Bronchial epithelial cell (primary cell): ENCODE measurements around the gene WNT7B. TPM values are rescaled to one million over a fixed set of nuclear protein-coding genes. Genes with fewer than 3 reads are reported as not detected.
A peak's percentile ranks its signal among the peaks of the same experiment; 100 is the strongest.

Experiments used
- DNase-seq: peaks from one replicate; pipeline ENCODE4 v3.0.0-alpha.2; 2010; ENCODE audit warnings: low read depth
- FAIRE-seq: peaks from 2 replicates; lab custom pipeline; 2011; peaks lifted over from hg19 to GRCh38; lab: Jason Lieb, UNC
- H3K27me3 ChIP-seq: 2 replicates; pipeline ENCODE4 v1.5.1; 2011; ENCODE audit warnings: low read length; ENCODE audit not compliant: control insufficient read depth, insufficient read depth
- H3K36me3 ChIP-seq: 2 replicates; pipeline ENCODE4 v1.5.1; 2011; ENCODE audit warnings: low read length; ENCODE audit not compliant: control insufficient read depth, insufficient read depth
- H3K4me3 ChIP-seq: 2 replicates; pipeline ENCODE4 v1.5.1; 2011; ENCODE audit warnings: mild to moderate bottlenecking, low read depth, low read length, control low read depth
- CTCF ChIP-seq: IDR thresholded peaks from 2 replicates; pipeline ENCODE4 v1.5.1; 2011; ENCODE audit warnings: mild to moderate bottlenecking, moderate library complexity, low read length, control low read depth, inconsistent platforms; ENCODE audit not compliant: insufficient read depth, severe bottlenecking
- total RNA-seq: library from RNA; depleted of rRNA; stranded (reverse); fragments of >200 nt; gene quantifications from 2 replicates; pipeline ENCODE4 v1.2.1, GENCODE V29; 2014

WNT7B gene
- 18.2 and 23.9 TPM in 2 replicates for total RNA-seq

- Histone ChIP-seq H3K4me3 (peak within 1 kb of the TSS; percentile 76), H3K27me3 (no peaks in the 10 kb centered on the region), H3K36me3 (no peaks in the 10 kb centered on the region)
- FAIRE-seq (no peak), DNase-seq (peak; percentile 67)
- TF ChIP-seq CTCF = no peak
These were observed at the start of gene WNT7B for GRCh38 chr22:45977003-45977411. TSS of gene WNT7B (minus strand) at chr22:45977162. CDS start at chr22:45976754, 408 bp downstream.

DNA sequence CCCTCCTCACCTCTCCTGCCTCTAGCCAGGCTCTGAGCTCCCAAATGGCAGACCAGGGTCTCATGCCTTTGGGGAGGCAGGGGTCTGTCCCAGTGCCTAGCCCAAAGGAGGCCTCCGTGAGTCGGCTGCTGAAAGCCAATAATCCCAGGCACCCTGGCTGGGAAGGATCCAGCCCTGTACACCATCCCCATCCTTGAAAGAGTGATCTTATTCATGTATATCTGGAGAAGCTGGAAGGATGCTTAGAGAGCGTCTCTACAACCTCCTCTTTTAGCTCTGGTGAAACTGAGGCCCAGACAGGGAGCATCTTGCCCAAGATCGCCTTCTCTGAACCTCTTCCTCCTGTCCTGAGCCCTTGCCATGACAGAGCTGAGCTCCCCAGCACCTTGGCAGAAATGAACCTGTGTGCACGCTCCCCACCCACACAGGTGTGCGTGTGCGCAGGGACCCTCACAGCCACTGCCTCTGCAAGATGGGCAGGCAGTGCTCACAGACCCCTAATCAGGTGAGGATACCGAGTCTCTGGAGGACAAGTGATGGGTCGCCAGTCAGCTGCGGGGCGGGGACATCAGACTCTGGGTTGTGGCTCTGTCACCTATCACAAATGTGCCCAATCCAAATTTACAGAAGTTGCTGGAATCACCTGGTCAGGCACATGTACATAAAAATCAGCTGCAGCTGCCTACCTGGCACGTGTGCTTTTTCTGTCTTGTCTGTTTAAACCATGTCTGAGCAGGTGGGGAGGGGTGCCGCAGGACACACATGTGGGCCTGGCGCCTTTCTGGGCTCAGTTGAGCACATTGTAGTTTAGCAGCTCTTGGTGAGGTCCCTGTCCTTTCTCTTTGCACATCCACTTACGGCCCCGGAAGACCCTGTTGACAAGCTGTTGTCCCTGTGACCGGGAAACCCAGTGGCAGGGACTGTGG, 49.3 kb upstream of the WNT7B start:
- no peak for TF ChIP-seq CTCF
- FAIRE-seq (no peak), DNase-seq (no peak)
- Histone ChIP-seq H3K4me3 (no peak overlapping the region), H3K36me3 (no peaks in the 10 kb centered on the region), H3K27me3 (no peaks in the 10 kb centered on the region)

GRCh38 chr22:46025225-46025972, 48.4 kb upstream of the WNT7B start:
- no peak for FAIRE-seq
- TF ChIP-seq CTCF = no peak

GRCh38 chr22:46024136-46024840, 47.3 kb upstream of the WNT7B start:
- Histone ChIP-seq H3K36me3 (no peaks in the 10 kb centered on the region), H3K4me3 (no peak overlapping the region), H3K27me3 (no peaks in the 10 kb centered on the region)
- no peak for TF ChIP-seq CTCF
- FAIRE-seq = no peak
- DNase-seq = no peak

More at GRCh38 chr22:46025225-46025972, 48.4 kb upstream of the WNT7B start:
- no peak for DNase-seq
- Histone ChIP-seq H3K4me3 (no peak overlapping the region), H3K36me3 (no peaks in the 10 kb centered on the region), H3K27me3 (no peaks in the 10 kb centered on the region)

- no peak overlapping the region for H3K4me3 ChIP-seq
- FAIRE-seq (no peak), DNase-seq (peak; percentile 54)
- no peak for TF ChIP-seq CTCF
- no peaks in the 10 kb centered on the region for H3K36me3 ChIP-seq
- no peaks in the 10 kb centered on the region for H3K27me3 ChIP-seq
These were observed 46.6 kb upstream of the WNT7B start for GRCh38 chr22:46023558-46023981.
